NCI-H345 (cell line): Measurements from ENCODE around the gene ARHGAP6.
"Not testable (repeated sequence)": the region's sequence is repeated elsewhere in the genome, so short reads cannot be mapped to it uniquely, and the experiment has no call there.

Experiments used
- DNase-seq: peaks from one replicate; lab custom pipeline; 2025; lab: John Stamatoyannopoulos, UW

ARHGAP6 gene

DNA sequence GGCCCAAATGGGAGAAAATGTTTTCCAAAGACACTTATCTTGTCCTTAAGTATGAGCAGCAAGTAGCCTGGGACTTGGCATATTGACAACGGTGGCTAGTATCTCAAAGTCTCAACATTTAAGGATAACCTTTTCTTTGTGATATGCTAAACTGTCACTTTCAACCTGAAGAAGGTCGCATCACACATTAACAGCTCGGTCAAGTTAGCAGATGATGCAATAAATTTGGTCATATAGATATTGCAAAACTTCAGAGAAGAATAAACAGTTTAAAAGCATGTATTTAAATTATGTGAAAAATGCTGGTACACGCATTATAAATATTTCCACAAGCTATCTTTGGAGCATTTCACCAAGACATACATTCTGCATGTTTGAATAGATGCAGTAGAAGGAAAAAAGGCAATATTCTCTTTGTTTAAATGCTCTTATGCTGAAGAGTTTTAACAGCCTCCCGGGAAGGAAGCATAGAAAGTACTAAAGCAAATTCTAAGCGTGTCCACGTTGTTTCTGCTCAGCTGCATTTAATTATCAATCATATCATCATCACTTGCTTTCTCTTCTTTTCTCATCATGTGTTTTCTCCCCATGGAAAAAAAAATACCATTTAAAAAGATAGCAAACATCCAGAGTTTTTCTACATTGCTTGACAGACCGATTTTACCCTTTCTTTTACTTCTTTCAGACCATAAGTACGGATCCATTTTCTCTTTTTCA is 24.2 kb downstream of the ARHGAP6 start:
- DNase-seq = no peak

- DNase-seq = no peak
These were observed 25.6 kb downstream of the ARHGAP6 start for GRCh38 chrX:11640089-11640488.

- DNase-seq = no peak
These were observed 33.0 kb downstream of the ARHGAP6 start for GRCh38 chrX:11632732-11633131.

GRCh38 chrX:11629593-11630211 is 36.0 kb downstream of the ARHGAP6 start:
- DNase-seq = no peak

- no peak for DNase-seq
These were observed 37.3 kb downstream of the ARHGAP6 start for GRCh38 chrX:11628399-11628798.

GRCh38 chrX:11626351-11626750 is 39.4 kb downstream of the ARHGAP6 start:
- DNase-seq = no peak

DNA sequence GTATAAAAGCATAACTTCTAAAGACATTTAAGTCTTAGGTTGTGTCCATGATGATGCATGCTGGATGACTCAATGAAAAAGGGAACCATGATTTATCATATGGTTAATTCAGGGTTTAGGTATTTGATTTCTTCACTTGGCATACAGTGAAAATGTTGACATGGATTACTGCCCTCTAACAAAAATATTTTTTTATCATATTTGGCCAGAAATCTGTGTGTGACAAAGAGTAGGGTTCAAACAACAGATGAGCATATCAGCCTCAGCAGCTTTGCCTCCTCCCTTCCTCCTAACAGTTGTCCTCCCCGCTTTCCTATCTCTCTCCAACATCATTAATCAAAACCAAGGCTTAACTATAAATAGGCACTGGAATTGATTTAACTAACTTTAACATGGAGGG is 46.3 kb downstream of the ARHGAP6 start:
- no peak for DNase-seq

GRCh38 chrX:11614253-11614652 is 51.5 kb downstream of the ARHGAP6 start:
- not testable (repeated sequence) for DNase-seq

DNA sequence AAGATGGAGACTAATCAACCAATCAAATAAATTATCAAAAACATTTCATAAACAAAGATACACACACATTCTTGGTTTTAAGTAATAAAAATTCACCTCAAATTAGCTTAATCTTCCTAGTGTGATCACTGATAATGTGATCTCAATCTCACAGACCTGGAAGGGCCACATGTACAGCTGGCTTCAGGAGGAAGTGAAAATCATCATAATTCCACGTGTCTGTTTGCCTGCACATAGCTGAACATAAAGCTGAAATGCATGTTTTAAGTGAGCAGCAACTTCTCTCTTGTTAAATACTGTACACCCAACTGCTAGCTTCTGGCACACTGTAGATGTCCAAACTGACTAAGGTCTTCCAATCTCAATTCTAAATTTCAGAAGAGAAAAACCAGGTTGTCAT is 53.8 kb downstream of the ARHGAP6 start:
- DNase-seq = no peak

DNA sequence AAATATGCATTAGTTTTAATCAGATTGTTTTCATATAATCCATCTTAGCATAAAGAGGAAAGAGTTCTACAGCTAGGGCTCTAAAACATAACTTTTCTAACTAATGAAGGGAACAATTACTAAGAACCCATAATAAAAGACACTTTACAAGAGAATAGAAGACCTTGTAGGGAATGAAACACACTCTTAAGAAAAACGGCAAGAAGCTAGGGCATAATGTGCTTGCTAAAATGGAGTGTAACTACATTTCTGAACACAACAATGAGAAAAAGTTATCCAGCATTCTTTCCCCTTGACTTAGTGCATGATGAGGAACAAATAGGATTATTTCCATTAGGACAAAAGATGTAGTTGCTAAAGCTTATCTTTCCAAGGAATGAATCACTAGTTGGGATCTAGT is 54.6 kb downstream of the ARHGAP6 start:
- no peak for DNase-seq

DNA sequence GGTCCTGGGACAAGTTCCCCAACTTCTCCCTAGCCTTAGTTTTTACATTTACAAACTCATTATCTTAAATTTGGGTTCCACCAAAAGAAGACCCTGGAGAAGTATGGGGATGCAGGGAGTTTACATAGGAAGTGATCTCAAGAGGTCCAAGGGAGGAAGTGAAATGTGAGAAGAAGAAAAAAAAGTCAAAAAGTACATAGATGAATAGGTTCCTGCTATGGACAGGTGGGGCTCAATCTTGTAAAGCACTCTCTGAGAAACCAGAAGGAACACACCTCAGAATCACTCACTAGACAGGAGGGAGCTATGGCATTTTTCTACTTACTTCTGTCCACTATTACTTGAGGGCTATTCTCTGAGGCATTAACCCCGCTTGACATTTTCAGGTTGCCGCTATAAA is 56.6 kb downstream of the ARHGAP6 start:
- DNase-seq = no peak

GRCh38 chrX:11606408-11606807 is 59.3 kb downstream of the ARHGAP6 start:
- no peak for DNase-seq

GRCh38 chrX:11600578-11600977 is 65.1 kb downstream of the ARHGAP6 start:
- no peak for DNase-seq

GRCh38 chrX:11597479-11597878 is 68.2 kb downstream of the ARHGAP6 start:
- no peak for DNase-seq

GRCh38 chrX:11591723-11592346 is 73.9 kb downstream of the ARHGAP6 start:
- DNase-seq = no peak

DNA sequence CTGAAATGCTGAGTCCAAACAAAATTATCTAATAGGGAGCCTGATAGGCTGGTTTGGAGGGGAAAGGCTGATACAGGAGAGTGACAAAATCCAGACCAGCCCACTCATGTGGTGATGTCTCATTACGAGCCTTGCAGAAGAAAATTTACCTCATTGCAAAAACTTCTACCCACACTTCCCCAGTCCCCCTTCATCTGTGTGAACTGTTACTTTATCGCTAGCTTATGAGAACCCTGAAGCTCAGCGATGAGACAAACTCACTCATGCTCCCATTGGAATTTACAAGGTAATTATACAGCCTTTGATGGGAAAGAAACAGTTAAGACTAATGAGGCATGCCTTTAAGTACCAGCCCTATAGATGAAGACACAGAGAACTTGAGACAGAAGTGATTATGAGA is 76.1 kb downstream of the ARHGAP6 start:
- DNase-seq = no peak

- no peak for DNase-seq
These were observed 77.6 kb downstream of the ARHGAP6 start for GRCh38 chrX:11588097-11588496.

- no peak for DNase-seq
These were observed 80.5 kb downstream of the ARHGAP6 start for GRCh38 chrX:11585174-11585573.

GRCh38 chrX:11580789-11581188 is 84.9 kb downstream of the ARHGAP6 start:
- DNase-seq = no peak

- DNase-seq = peak; percentile 32
These were observed 85.8 kb downstream of the ARHGAP6 start for GRCh38 chrX:11579636-11580600.

GRCh38 chrX:11578301-11578700 is 87.4 kb downstream of the ARHGAP6 start:
- DNase-seq = not testable (repeated sequence)

GRCh38 chrX:11577603-11578002 is 88.1 kb downstream of the ARHGAP6 start:
- no peak for DNase-seq
